ENCODE measurements around the gene DOCK9. TPM values are rescaled to one million over a fixed set of nuclear protein-coding genes. Genes with fewer than 3 reads are reported as not detected.

The DOCK9 gene
- total and polyA plus RNA-seq, 2 donors (not counting 3 experiments of a cell fraction or from before 2014, with no cell fraction given): 147 to 323 TPM

DNA sequence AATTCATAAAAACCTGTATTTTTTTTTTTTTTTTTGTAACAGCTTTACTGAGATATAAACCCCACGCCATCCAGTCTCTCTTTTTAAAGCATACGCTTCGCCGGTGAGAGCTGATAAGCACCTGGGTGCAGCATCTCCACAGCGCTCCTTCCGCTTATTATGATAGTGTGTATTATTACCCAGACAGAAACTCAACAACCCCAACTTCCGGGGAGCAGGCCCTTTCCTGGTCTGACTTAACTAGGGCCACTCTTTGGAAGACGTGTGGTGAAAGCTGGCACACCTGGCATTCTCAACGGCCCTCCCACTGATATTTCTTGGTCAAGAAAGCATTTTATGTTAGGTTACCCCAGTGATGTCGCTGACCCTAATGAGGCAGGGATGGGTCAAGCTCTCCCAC lies 173.9 kb downstream of the DOCK9 start:
- no peaks in the 10 kb centered on the region for H3K4me1 ChIP-seq (ENCODE audit: control insufficient read depth, extremely low read depth, insufficient read depth, low read length)
- H3K36me3 ChIP-seq (ENCODE audit: control insufficient read depth in 2 of 2, extremely low read depth in 1 of 2, insufficient read depth in 2 of 2, low read length in 2 of 2): peaks cover 25 to 39% of the 10 kb centered on the region in 2 experiments
- no TSS peak for BruUV-seq (replicated peaks)
- CTCF ChIA-PET: interaction anchor here (0.9 to 1.0 kb wide), 2 partner anchors 36 to 314 kb away, joined by 3 to 4 read pairs; no protein-coding TSS in a partner anchor
- H4K20me1 ChIP-seq (replicated peaks; ENCODE audit: control insufficient read depth, extremely low read depth, insufficient read depth, low read length): no peaks in the 10 kb centered on the region
- no peak overlapping the region for H3K27ac ChIP-seq (ENCODE audit: insufficient read depth, low read depth, low read length)
- no peaks in the 10 kb centered on the region for H3K79me2 ChIP-seq (ENCODE audit: control insufficient read depth, insufficient read depth, low read length)
- no peak for DNase-seq (ENCODE audit: low read depth, low spot score)
- H3K4me2 ChIP-seq (ENCODE audit: insufficient read depth, low read length): no peak overlapping the region
- H3K4me3 ChIP-seq (replicated peaks in 1 of 3; ENCODE audit: insufficient read depth in 1 of 3, low read depth in 1 of 3, low read length in 3 of 3): no peak overlapping the region
- dilution Hi-C loops (cut with MboI; ENCODE audit: extremely low pct_ligation_motif_present, low sequenced_read_pairs): no loop called here
- no peak overlapping the region for H3K9ac ChIP-seq (replicated peaks; ENCODE audit: extremely low read depth, insufficient read depth, low read length)
- FAIRE-seq: no peak
- no peak for TF ChIP-seq POLR2AphosphoS5 (IDR thresholded peaks at IDR 0.05; ENCODE audit: insufficient read depth, low read depth, low read length)
- TF ChIP-seq GATA2 (IDR thresholded peaks at IDR 0.05; ENCODE audit: insufficient read depth, insufficient read length, low read depth, low read length): no peak
- no peak for TF ChIP-seq FOS (IDR thresholded peaks at IDR 0.05; ENCODE audit: borderline replicate concordance, insufficient read depth, low read length)
- TF ChIP-seq POLR2A (IDR thresholded peaks at IDR 0.05; ENCODE audit: low read depth, low read length): no peak
- no peak for TF ChIP-seq MYC (IDR thresholded peaks at IDR 0.05; ENCODE audit: low read depth, low read length)
- TF ChIP-seq EZH2 (IDR thresholded peaks at IDR 0.05; ENCODE audit: borderline replicate concordance, low read depth, low read length, severe bottlenecking): no peak
- TF ChIP-seq, protein P1, sequence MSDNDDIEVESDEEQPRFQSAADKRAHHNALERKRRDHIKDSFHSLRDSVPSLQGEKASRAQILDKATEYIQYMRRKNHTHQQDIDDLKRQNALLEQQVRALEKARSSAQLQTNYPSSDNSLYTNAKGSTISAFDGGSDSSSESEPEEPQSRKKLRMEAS (IDR thresholded peaks at IDR 0.05; ENCODE audit: insufficient read depth, insufficient read length): no peak
- no peak for TF ChIP-seq JUN (IDR thresholded peaks at IDR 0.05; ENCODE audit: borderline replicate concordance, insufficient read depth, insufficient read length, low read depth)
- TF ChIP-seq, protein P2, sequence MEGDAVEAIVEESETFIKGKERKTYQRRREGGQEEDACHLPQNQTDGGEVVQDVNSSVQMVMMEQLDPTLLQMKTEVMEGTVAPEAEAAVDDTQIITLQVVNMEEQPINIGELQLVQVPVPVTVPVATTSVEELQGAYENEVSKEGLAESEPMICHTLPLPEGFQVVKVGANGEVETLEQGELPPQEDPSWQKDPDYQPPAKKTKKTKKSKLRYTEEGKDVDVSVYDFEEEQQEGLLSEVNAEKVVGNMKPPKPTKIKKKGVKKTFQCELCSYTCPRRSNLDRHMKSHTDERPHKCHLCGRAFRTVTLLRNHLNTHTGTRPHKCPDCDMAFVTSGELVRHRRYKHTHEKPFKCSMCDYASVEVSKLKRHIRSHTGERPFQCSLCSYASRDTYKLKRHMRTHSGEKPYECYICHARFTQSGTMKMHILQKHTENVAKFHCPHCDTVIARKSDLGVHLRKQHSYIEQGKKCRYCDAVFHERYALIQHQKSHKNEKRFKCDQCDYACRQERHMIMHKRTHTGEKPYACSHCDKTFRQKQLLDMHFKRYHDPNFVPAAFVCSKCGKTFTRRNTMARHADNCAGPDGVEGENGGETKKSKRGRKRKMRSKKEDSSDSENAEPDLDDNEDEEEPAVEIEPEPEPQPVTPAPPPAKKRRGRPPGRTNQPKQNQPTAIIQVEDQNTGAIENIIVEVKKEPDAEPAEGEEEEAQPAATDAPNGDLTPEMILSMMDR (IDR thresholded peaks at IDR 0.05; ENCODE audit: extremely low read depth in 1 of 2, insufficient read depth in 1 of 2, low read depth in 1 of 2, low read length in 2 of 2): no peak
- POLR2A ChIA-PET: no interaction called here
- H3K9me3 ChIP-seq (replicated peaks; ENCODE audit: control insufficient read depth, insufficient read depth, low read length): no peaks in the 10 kb centered on the region
- no peak overlapping the region for H2AFZ ChIP-seq (ENCODE audit: low read depth, low read length)
- no peaks in the 10 kb centered on the region for H3K9me1 ChIP-seq (replicated peaks; ENCODE audit: control insufficient read depth, extremely low read depth, insufficient read depth, low read length)
- intact Hi-C loops (cut with micrococcal nuclease): no loop called here
- H3K27me3 ChIP-seq (ENCODE audit: control insufficient read depth in 2 of 2, insufficient read depth in 2 of 2, low read length in 2 of 2): no peaks in the 10 kb centered on the region

Measured in endothelial cell of umbilical vein (primary cell).